Lung (tissue), 12 donors: ENCODE measurements around the gene EHMT1. TPM values are rescaled to one million over a fixed set of nuclear protein-coding genes. Genes with fewer than 3 reads are reported as not detected.

Source experiments
- ATAC-seq: fragments of 200-7000 bp; cut with Tn5 transposase; one replicate; pipeline ENCODE4 v1.9.1; 2020; ENCODE audit warnings: moderate number of reproducible peaks; ENCODE audit not compliant: insufficient read depth, low FRiP score
- DNase-seq, 3 donors: peaks; one replicate each; pipeline ENCODE4 v3.0.0-alpha.2; 2013 to 2017
- H3K27ac ChIP-seq, 2 donors: one replicate each; pipeline ENCODE4 v1.5.1; 2013; ENCODE audit warnings: mild to moderate bottlenecking in 2 of 2, moderate library complexity in 2 of 2, control low read depth in 1 of 2, inconsistent platforms in 1 of 2, low read depth in 1 of 2, low read length in 1 of 2
- H3K27me3 ChIP-seq, 3 donors: one replicate each; pipeline ENCODE4 v1.5.1; 2013; ENCODE audit warnings: low read length in 2 of 3; ENCODE audit not compliant: control insufficient read depth in 3 of 3, insufficient read depth in 3 of 3
- H3K36me3 ChIP-seq, 4 donors: one replicate each; pipeline ENCODE4 v1.5.1; 2013; ENCODE audit warnings: low read length in 4 of 4, mild to moderate bottlenecking in 1 of 4, moderate library complexity in 1 of 4; ENCODE audit not compliant: control insufficient read depth in 4 of 4, insufficient read depth in 4 of 4
- H3K4me1 ChIP-seq, 5 donors: one replicate each; pipeline ENCODE4 v1.5.1; 2013; ENCODE audit warnings: low read length in 5 of 5, mild to moderate bottlenecking in 2 of 5, moderate library complexity in 1 of 5; ENCODE audit not compliant: control insufficient read depth in 5 of 5, insufficient read depth in 5 of 5
- H3K4me3 ChIP-seq: one replicate; pipeline ENCODE4 v1.5.1; 2013; ENCODE audit warnings: mild to moderate bottlenecking, control low read depth, moderate library complexity
- H3K9ac ChIP-seq, 2 donors: one replicate each; pipeline ENCODE4 v1.5.1; 2013; ENCODE audit warnings: low read length in 2 of 2, control low read depth in 1 of 2; ENCODE audit not compliant: insufficient read depth in 1 of 2
- H3K9me3 ChIP-seq, 4 donors: one replicate each; pipeline ENCODE4 v1.5.1; 2013; ENCODE audit warnings: low read length in 3 of 4, mild to moderate bottlenecking in 1 of 4, moderate library complexity in 1 of 4; ENCODE audit not compliant: control insufficient read depth in 4 of 4, insufficient read depth in 3 of 4
- WGBS, 2 donors: extraction: QIAGEN DNeasy Blood & Tissue Kit; methylation state at CpG; one replicate each; pipeline ENCODE4 v1.1.7; 2013; 5-methylcytosine and 5-hydroxymethylcytosine counted together
- polyA plus RNA-seq, 2 donors: library from polyadenylated mRNA; stranded (reverse); fragments of 200-250 nt; gene quantifications; one replicate each; pipeline ENCODE4 v1.2.1, GENCODE V29; 2013
- total RNA-seq, 2 donors: library from RNA; depleted of rRNA in 1 of 2; stranded (reverse); fragments of >200 nt in 1 of 2; gene quantifications; one replicate each; pipeline ENCODE4 v1.2.1, GENCODE V29; 2014 to 2021
- TF ChIP-seq, protein P1 (sequence below): IDR thresholded peaks from 2 replicates; pipeline ENCODE4 v1.5.1; 2012; ENCODE audit warnings: mild to moderate bottlenecking; ENCODE audit errors: control extremely low read depth, extremely low read depth
- donor health status: control.
- donor health status: control.
- donor health status: Bipolar disorder and iron deficiency.
- donor health status: healthy.
- donor health status: DM: yes; HTN: yes; CAD: no.

The EHMT1 gene
- total and polyA plus RNA-seq, 4 donors, result 32.2 to 91.5 (median 58.1) TPM

DNA sequence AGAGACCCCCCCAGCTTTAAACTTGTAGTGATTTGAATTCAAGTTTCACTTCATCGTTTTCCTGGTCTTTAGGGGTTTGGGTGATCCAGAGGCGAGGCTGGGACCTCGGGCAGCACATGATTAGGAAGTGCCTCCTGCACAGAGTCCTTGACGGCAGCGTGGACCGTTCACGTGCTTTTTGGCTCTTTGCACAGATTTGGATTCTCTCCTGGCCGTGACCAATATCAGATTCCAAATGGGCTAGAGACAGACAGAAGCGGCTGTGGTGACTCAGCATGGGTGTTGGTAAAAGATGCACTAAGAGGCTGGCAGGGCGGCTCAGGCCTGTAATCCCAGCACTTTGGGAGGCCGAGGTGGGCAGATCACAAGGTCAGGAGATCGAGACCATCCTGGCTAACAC, 141.6 kb downstream of the EHMT1 start:
- ATAC-seq (no peak), DNase-seq (no peak)
- Histone ChIP-seq H3K4me1 (peaks cover 0 to 2% (median 0%) of the 10 kb centered on the region in 5 donors), H3K4me3 (no peak overlapping the region), H3K9ac (no peak overlapping the region), H3K36me3 (peaks cover 9 to 49% (median 38%) of the 10 kb centered on the region in 4 donors), H3K9me3 (peaks cover 0 to 2% (median under 1%) of the 10 kb centered on the region in 4 donors), H3K27ac (no peak overlapping the region), H3K27me3 (no peaks in the 10 kb centered on the region)
- TF ChIP-seq, protein P1, sequence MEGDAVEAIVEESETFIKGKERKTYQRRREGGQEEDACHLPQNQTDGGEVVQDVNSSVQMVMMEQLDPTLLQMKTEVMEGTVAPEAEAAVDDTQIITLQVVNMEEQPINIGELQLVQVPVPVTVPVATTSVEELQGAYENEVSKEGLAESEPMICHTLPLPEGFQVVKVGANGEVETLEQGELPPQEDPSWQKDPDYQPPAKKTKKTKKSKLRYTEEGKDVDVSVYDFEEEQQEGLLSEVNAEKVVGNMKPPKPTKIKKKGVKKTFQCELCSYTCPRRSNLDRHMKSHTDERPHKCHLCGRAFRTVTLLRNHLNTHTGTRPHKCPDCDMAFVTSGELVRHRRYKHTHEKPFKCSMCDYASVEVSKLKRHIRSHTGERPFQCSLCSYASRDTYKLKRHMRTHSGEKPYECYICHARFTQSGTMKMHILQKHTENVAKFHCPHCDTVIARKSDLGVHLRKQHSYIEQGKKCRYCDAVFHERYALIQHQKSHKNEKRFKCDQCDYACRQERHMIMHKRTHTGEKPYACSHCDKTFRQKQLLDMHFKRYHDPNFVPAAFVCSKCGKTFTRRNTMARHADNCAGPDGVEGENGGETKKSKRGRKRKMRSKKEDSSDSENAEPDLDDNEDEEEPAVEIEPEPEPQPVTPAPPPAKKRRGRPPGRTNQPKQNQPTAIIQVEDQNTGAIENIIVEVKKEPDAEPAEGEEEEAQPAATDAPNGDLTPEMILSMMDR, result no peak
- WGBS, 2 donors, result 94 to 96% methylated on average over 12 of the region's 12 CpGs

DNA sequence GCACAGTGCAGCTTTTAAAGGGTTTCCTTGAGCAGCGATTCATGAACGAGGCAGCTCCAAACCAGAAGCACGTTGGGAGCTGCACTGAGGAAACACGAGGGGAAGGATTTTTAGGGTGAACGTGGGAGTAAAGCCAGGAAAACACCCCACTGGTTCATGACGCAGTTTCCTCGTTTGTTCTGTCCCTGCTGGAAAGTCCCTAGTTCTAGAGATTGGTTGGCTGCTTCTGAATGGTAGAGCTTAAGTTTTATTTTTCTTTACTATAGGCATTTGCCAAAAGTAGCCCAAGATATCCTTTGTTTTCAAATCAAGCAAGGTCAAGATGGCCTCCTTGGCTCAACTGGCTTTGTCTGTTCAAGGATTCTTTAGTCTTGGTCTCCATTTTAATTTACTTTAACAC, 142.2 kb downstream of the EHMT1 start:
- 61 to 79% methylated on average over 7 of the region's 7 CpGs for WGBS, 2 donors
- no peaks in the 10 kb centered on the region for H3K9me3 ChIP-seq
- peaks cover 7 to 47% (median 37%) of the 10 kb centered on the region in 4 donors for H3K36me3 ChIP-seq
- H3K27me3 ChIP-seq, result no peaks in the 10 kb centered on the region
- DNase-seq (no peak), ATAC-seq (no peak)
- peaks cover 0 to 2% (median 0%) of the 10 kb centered on the region in 5 donors for H3K4me1 ChIP-seq
- TF ChIP-seq, protein P1, result no peak
- no peak overlapping the region for H3K4me3 ChIP-seq
- H3K27ac ChIP-seq, result no peak overlapping the region
- H3K9ac ChIP-seq, result no peak overlapping the region

DNA sequence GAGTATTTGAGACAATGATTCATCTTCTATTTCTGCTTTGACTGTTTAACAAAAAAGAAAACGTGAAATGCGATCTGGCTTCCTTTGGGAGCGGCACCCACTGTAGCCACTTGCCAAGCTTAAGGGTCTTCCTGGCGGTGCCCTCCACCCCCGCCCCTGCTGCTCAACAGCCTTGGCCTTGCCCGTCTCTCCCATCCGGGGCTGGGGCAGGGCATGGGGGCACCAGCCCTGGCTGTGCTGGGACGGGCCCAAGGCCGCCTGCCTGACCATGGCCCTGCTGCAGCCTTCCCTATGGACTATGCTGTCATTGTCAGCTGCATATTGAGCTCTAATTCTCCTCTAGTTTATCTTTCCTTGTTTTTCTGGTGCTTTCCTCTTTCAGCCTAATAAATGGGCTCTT, 143.0 kb downstream of the EHMT1 start:
- H3K27ac ChIP-seq, result no peak overlapping the region
- peaks cover 7 to 46% (median 39%) of the 10 kb centered on the region in 4 donors for H3K36me3 ChIP-seq
- no peaks in the 10 kb centered on the region for H3K9me3 ChIP-seq
- DNase-seq, result no peak
- no peak overlapping the region for H3K9ac ChIP-seq
- 89 to 93% methylated on average over 9 of the region's 9 CpGs for WGBS, 2 donors
- TF ChIP-seq, protein P1, result no peak
- no peak overlapping the region for H3K4me3 ChIP-seq
- peaks cover 0 to 2% (median 0%) of the 10 kb centered on the region in 5 donors for H3K4me1 ChIP-seq
- ATAC-seq, result no peak
- H3K27me3 ChIP-seq, result no peaks in the 10 kb centered on the region
